ENCODE measurements around the gene RYR2.

- TF ChIP-seq BHLHE40 (IDR thresholded peaks at IDR 0.05; ENCODE audit: borderline replicate concordance) (no peak), SP1 (IDR thresholded peaks at IDR 0.05) (no peak), FOXM1 (IDR thresholded peaks at IDR 0.05; ENCODE audit: borderline replicate concordance) (no peak), FOXK2 (IDR thresholded peaks at IDR 0.05) (no peak), TARDBP (IDR thresholded peaks at IDR 0.05) (no peak), ELF4 (IDR thresholded peaks at IDR 0.05) (no peak), SUZ12 (IDR thresholded peaks at IDR 0.05) (no peak), LEF1 (IDR thresholded peaks at IDR 0.05; ENCODE audit: borderline replicate concordance) (no peak), CTBP1 (IDR thresholded peaks at IDR 0.05; ENCODE audit: borderline replicate concordance) (no peak)
Observed at GRCh38 chr1:237341391-237341790, 299.4 kb downstream of the RYR2 start.

Measured in HEK293T (cell line).